ENCODE measurements around the gene ANKRD30A.
"Not testable (repeated sequence)": the region's sequence is repeated elsewhere in the genome, so short reads cannot be mapped to it uniquely, and the experiment has no call there.

The ANKRD30A gene

GRCh38 chr10:37381271-37381670, 255.9 kb downstream of the ANKRD30A start:
- Histone ChIP-seq H4K20me1 (ENCODE audit: insufficient read depth, low read length, poor library complexity, severe bottlenecking) (no peaks in the 10 kb centered on the region), H3K9me2 (replicated peaks; ENCODE audit: low read depth, low read length) (no peaks in the 10 kb centered on the region), H3K4me2 (ENCODE audit: low read depth, low read length, poor library complexity, severe bottlenecking) (no peak overlapping the region), H3K36me3 (ENCODE audit: insufficient read depth, low read length) (no peaks in the 10 kb centered on the region), H3K4me1 (ENCODE audit: insufficient read depth, low read length, poor library complexity, severe bottlenecking) (no peaks in the 10 kb centered on the region), H3K79me2 (ENCODE audit: insufficient read depth, low read length) (no peaks in the 10 kb centered on the region), H3K4me3 (ENCODE audit: low read length, poor library complexity, severe bottlenecking) (no peak overlapping the region), H2AFZ (ENCODE audit: low read length) (no peak overlapping the region), H3K9me3 (ENCODE audit: insufficient read depth, low read depth, low read length) (no peaks in the 10 kb centered on the region), H3K9ac (ENCODE audit: low read depth, low read length, poor library complexity, severe bottlenecking) (no peak overlapping the region), H3K27me3 (ENCODE audit: insufficient read depth, low read length, poor library complexity, severe bottlenecking) (no peaks in the 10 kb centered on the region), H3F3A (ENCODE audit: low read depth) (no peaks in the 10 kb centered on the region)
- no peak for TF ChIP-seq CTCF (conservative IDR thresholded peaks at IDR 0.05; ENCODE audit: low read length)
- no peak for TF ChIP-seq EZH2phosphoT487 (IDR thresholded peaks at IDR 0.05; ENCODE audit: borderline replicate concordance)

- Histone ChIP-seq H3K9me2 (replicated peaks; ENCODE audit: low read depth, low read length) (no peaks in the 10 kb centered on the region), H3K4me2 (ENCODE audit: low read depth, low read length, poor library complexity, severe bottlenecking) (no peak overlapping the region), H3K4me3 (ENCODE audit: low read length, poor library complexity, severe bottlenecking) (no peak overlapping the region), H3F3A (ENCODE audit: low read depth) (no peaks in the 10 kb centered on the region), H3K4me1 (ENCODE audit: insufficient read depth, low read length, poor library complexity, severe bottlenecking) (no peaks in the 10 kb centered on the region), H3K27me3 (ENCODE audit: insufficient read depth, low read length, poor library complexity, severe bottlenecking) (no peaks in the 10 kb centered on the region), H3K9me3 (ENCODE audit: insufficient read depth, low read depth, low read length) (no peaks in the 10 kb centered on the region), H3K9ac (ENCODE audit: low read depth, low read length, poor library complexity, severe bottlenecking) (no peak overlapping the region), H4K20me1 (ENCODE audit: insufficient read depth, low read length, poor library complexity, severe bottlenecking) (no peaks in the 10 kb centered on the region), H3K79me2 (ENCODE audit: insufficient read depth, low read length) (no peaks in the 10 kb centered on the region), H2AFZ (ENCODE audit: low read length) (no peak overlapping the region), H3K36me3 (ENCODE audit: insufficient read depth, low read length) (no peaks in the 10 kb centered on the region)
- TF ChIP-seq EZH2phosphoT487 (IDR thresholded peaks at IDR 0.05; ENCODE audit: borderline replicate concordance), result no peak
These were observed 259.5 kb downstream of the ANKRD30A start for GRCh38 chr10:37384923-37385322.

GRCh38 chr10:37390926-37391325, 265.5 kb downstream of the ANKRD30A start:
- Histone ChIP-seq H3K9me3 (ENCODE audit: insufficient read depth, low read depth, low read length) (peaks cover 2% of the 10 kb centered on the region; the same call in 1 of the 2 replicates), H3K4me1 (ENCODE audit: insufficient read depth, low read length, poor library complexity, severe bottlenecking) (no peaks in the 10 kb centered on the region), H2AFZ (ENCODE audit: low read length) (no peak overlapping the region), H3K27me3 (ENCODE audit: insufficient read depth, low read length, poor library complexity, severe bottlenecking) (no peaks in the 10 kb centered on the region), H3K9ac (ENCODE audit: low read depth, low read length, poor library complexity, severe bottlenecking) (no peak overlapping the region), H3K79me2 (ENCODE audit: insufficient read depth, low read length) (no peaks in the 10 kb centered on the region), H3F3A (ENCODE audit: low read depth) (no peaks in the 10 kb centered on the region), H3K4me3 (ENCODE audit: low read length, poor library complexity, severe bottlenecking) (no peak overlapping the region), H4K20me1 (ENCODE audit: insufficient read depth, low read length, poor library complexity, severe bottlenecking) (no peaks in the 10 kb centered on the region), H3K36me3 (ENCODE audit: insufficient read depth, low read length) (no peaks in the 10 kb centered on the region), H3K9me2 (replicated peaks; ENCODE audit: low read depth, low read length) (no peaks in the 10 kb centered on the region), H3K4me2 (ENCODE audit: low read depth, low read length, poor library complexity, severe bottlenecking) (no peak overlapping the region)
- TF ChIP-seq CTCF (conservative IDR thresholded peaks at IDR 0.05; ENCODE audit: low read length) (no peak), EZH2phosphoT487 (IDR thresholded peaks at IDR 0.05; ENCODE audit: borderline replicate concordance) (no peak)

DNA sequence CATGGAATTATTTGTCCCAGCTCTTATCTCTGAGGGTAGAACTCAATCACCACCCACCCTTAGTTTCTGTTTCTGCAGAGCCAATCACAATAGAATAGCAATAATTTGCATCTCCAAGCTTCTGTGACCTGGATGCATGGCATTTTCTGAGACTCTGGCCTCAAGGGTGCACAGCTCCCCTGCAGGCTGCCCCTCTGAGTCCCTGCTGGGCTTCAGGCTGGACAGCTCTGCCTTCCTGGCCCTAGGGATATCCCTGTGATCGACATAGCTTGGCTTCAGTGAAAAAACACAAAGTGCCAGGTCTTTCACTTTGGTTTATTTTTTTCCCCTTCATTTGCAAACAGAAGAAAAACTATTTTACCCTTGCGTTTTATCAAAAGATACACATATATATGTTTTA, 275.4 kb downstream of the ANKRD30A start:
- not testable (repeated sequence) for H3K9me3 ChIP-seq (ENCODE audit: insufficient read depth, low read depth, low read length); H3K4me1 ChIP-seq (ENCODE audit: insufficient read depth, low read length, poor library complexity, severe bottlenecking); H3K27me3 ChIP-seq (ENCODE audit: insufficient read depth, low read length, poor library complexity, severe bottlenecking); H3F3A ChIP-seq (ENCODE audit: low read depth); H3K4me2 ChIP-seq (ENCODE audit: low read depth, low read length, poor library complexity, severe bottlenecking); H3K9me2 ChIP-seq (replicated peaks; ENCODE audit: low read depth, low read length); H4K20me1 ChIP-seq (ENCODE audit: insufficient read depth, low read length, poor library complexity, severe bottlenecking); H3K9ac ChIP-seq (ENCODE audit: low read depth, low read length, poor library complexity, severe bottlenecking); H3K79me2 ChIP-seq (ENCODE audit: insufficient read depth, low read length); H3K36me3 ChIP-seq (ENCODE audit: insufficient read depth, low read length); H3K4me3 ChIP-seq (ENCODE audit: low read length, poor library complexity, severe bottlenecking); H2AFZ ChIP-seq (ENCODE audit: low read length)
